Endothelial cell of umbilical vein (primary cell): ENCODE results near the gene KAT2A. TPM values are rescaled to one million over a fixed set of nuclear protein-coding genes. Genes with fewer than 3 reads are reported as not detected.

Source experiments
- BruUV-seq: library from RNA; stranded (reverse); fragments of 400-500 nt; replicated peaks from 2 replicates; lab custom pipeline; 2021; lab: Mats Ljungman, UMichigan
- CTCF ChIA-PET: fragments of 300-600, 350-600 bp; sonication (Branson Sonifier 250); formaldehyde crosslinking; loops from one replicate; lab custom pipeline; 2021; ENCODE audit warnings: antibody characterized with exemption, inconsistent platforms; lab: Charles Lee
- POLR2A ChIA-PET: fragments of 300-600, 350-600 bp; sonication (Branson Sonifier 250); formaldehyde crosslinking; loops from one replicate; lab custom pipeline; 2021; ENCODE audit warnings: antibody characterized with exemption, inconsistent platforms; lab: Charles Lee
- DNase-seq: peaks from one replicate; pipeline ENCODE4 v3.0.0-alpha.2; 2011; ENCODE audit warnings: low read depth, low spot score
- FAIRE-seq: peaks from 2 replicates; lab custom pipeline; 2011; peaks lifted over from hg19 to GRCh38; lab: Jason Lieb, UNC
- H2AFZ ChIP-seq: 2 replicates; pipeline ENCODE4 v1.6.0; 2012; ENCODE audit warnings: low read depth, low read length, control low read depth, inconsistent platforms
- H3K27ac ChIP-seq: 2 replicates; pipeline ENCODE4 v1.5.1; 2011; ENCODE audit warnings: low read depth, mild to moderate bottlenecking, control low read depth, low read length, moderate library complexity; ENCODE audit not compliant: insufficient read depth
- H3K27me3 ChIP-seq, 2 experiments: 2 replicates each; pipeline versions ENCODE4 v1.6.0 to v1.6.1; 2011; ENCODE audit warnings: low read length in 2 of 2, mixed read lengths in 1 of 2; ENCODE audit not compliant: control insufficient read depth in 2 of 2, insufficient read depth in 2 of 2
- H3K36me3 ChIP-seq, 2 experiments: 2 replicates in 1 of 2; 3 replicates in 1 of 2; pipeline ENCODE4 v1.5.1; 2011; ENCODE audit warnings: low read length in 2 of 2, mild to moderate bottlenecking in 1 of 2, moderate library complexity in 1 of 2; ENCODE audit not compliant: control insufficient read depth in 2 of 2, insufficient read depth in 2 of 2; ENCODE audit errors: extremely low read depth in 1 of 2
- H3K4me1 ChIP-seq: 3 replicates; pipeline ENCODE4 v1.5.1; 2011; ENCODE audit warnings: mild to moderate bottlenecking, low read length; ENCODE audit not compliant: control insufficient read depth, insufficient read depth; ENCODE audit errors: extremely low read depth
- H3K4me2 ChIP-seq: 2 replicates; pipeline ENCODE4 v1.6.1; 2011; ENCODE audit warnings: low read length, control low read depth, mixed read lengths; ENCODE audit not compliant: insufficient read depth
- H3K4me3 ChIP-seq, 3 experiments: fragments of 200-600 bp in 1 of 3; sonication (generic), shearing (Covaris generic) in 1 of 3; replicated peaks in 1 of 3; 2 replicates each; pipeline ENCODE4 v1.5.1; 2011 to 2016; ENCODE audit warnings: control low read depth in 3 of 3, low read length in 3 of 3, mild to moderate bottlenecking in 2 of 3, inconsistent platforms in 1 of 3, low read depth in 1 of 3, moderate library complexity in 1 of 3; ENCODE audit not compliant: insufficient read depth in 1 of 3
- H3K79me2 ChIP-seq: 2 replicates; pipeline ENCODE4 v1.6.0; 2012; ENCODE audit warnings: low read length, inconsistent platforms; ENCODE audit not compliant: control insufficient read depth, insufficient read depth
- H3K9ac ChIP-seq: replicated peaks from 2 replicates; pipeline ENCODE3; 2011; ENCODE audit warnings: low read length, control low read depth; ENCODE audit not compliant: insufficient read depth; ENCODE audit errors: extremely low read depth
- H3K9me1 ChIP-seq: replicated peaks from 3 replicates; pipeline ENCODE4 v1.6.0; 2011; ENCODE audit warnings: mild to moderate bottlenecking, low read length; ENCODE audit not compliant: control insufficient read depth, insufficient read depth; ENCODE audit errors: extremely low read depth
- H3K9me3 ChIP-seq: replicated peaks from 2 replicates; pipeline ENCODE4 v1.5.1; 2012; ENCODE audit warnings: low read length, inconsistent platforms; ENCODE audit not compliant: control insufficient read depth, insufficient read depth
- H4K20me1 ChIP-seq: replicated peaks from 2 replicates; pipeline ENCODE3; 2011; ENCODE audit warnings: mild to moderate bottlenecking, low read length; ENCODE audit not compliant: control insufficient read depth, insufficient read depth; ENCODE audit errors: extremely low read depth
- EZH2 ChIP-seq: IDR thresholded peaks from 2 replicates; pipeline ENCODE4 v1.6.1; 2012; ENCODE audit warnings: borderline replicate concordance, low read depth, mild to moderate bottlenecking, moderate library complexity, low read length, inconsistent platforms; ENCODE audit not compliant: severe bottlenecking
- FOS ChIP-seq: IDR thresholded peaks from 2 replicates; pipeline ENCODE4 v1.6.1; 2011; ENCODE audit warnings: mild to moderate bottlenecking, low read length, moderate library complexity, borderline replicate concordance; ENCODE audit not compliant: insufficient read depth
- GATA2 ChIP-seq: IDR thresholded peaks from 2 replicates; pipeline ENCODE4 v1.7.0; 2011; ENCODE audit warnings: low read depth, mild to moderate bottlenecking, moderate library complexity, mixed read lengths, low read length; ENCODE audit not compliant: insufficient read length, insufficient read depth
- JUN ChIP-seq: IDR thresholded peaks from 2 replicates; pipeline ENCODE4 v1.6.1; 2011; ENCODE audit warnings: borderline replicate concordance, low read depth; ENCODE audit not compliant: insufficient read length, insufficient read depth
- MAX ChIP-seq: IDR thresholded peaks from 2 replicates; pipeline ENCODE4 v1.6.1; 2011; ENCODE audit not compliant: insufficient read depth, insufficient read length
- MYC ChIP-seq: IDR thresholded peaks from one replicate; pipeline ENCODE4 v1.6.1; 2011; ENCODE audit warnings: mild to moderate bottlenecking, low read depth, low read length
- POLR2A ChIP-seq: IDR thresholded peaks from 2 replicates; pipeline ENCODE4 v1.6.1; 2012; ENCODE audit warnings: low read depth, mild to moderate bottlenecking, control low read depth, low read length
- dilution Hi-C: fragments of 300-500 bp; cut with MboI; formaldehyde crosslinking; loops from one replicate; pipeline ENCODE4 v1.15.0; 2019; ENCODE audit warnings: low sequenced_read_pairs; ENCODE audit not compliant: extremely low pct_ligation_motif_present
- intact Hi-C: fragments of 100-400 bp; cut with micrococcal nuclease; formaldehyde crosslinking; loops from one replicate; pipeline ENCODE4 v1.10.0; 2022
- polyA plus RNA-seq, 4 experiments: library from polyadenylated mRNA; depleted of rRNA in 3 of 4; stranded (reverse) in 3 of 4; unstranded in 1 of 4; fragments of >200 nt; gene quantifications; 2 replicates each; pipeline versions ENCODE4 v1.2.1 to v1.2.3, GENCODE V29; 2011 to 2012; ENCODE audit warnings: missing spikeins in 1 of 4
- total RNA-seq: library from RNA; stranded (reverse); gene quantifications from 2 replicates; pipeline ENCODE4 v1.2.3, GENCODE V29; 2021

KAT2A gene
- total and polyA plus RNA-seq, 2 donors (not counting 3 experiments of a cell fraction or from before 2014, with no cell fraction given): 32.9 to 33.4 TPM

DNA sequence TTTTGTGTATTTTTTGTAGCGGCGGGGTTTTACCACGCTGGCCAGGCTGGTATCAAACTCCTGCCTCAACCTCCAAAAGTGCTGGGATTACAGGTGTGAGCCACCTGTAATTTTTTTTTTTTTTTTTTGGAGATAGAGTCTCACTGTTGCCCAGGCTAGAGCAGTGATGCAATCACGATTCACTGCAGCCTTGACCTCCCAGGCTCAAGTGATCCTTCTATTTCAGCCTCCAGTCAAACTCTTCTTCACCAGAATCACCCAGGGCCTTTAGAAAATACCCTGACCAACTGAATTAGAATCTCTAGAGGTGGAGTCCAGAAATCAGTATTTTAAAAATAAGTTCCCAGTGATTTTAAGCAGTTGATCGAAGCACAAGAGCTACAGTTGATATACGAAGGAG is 14.0 kb upstream of the KAT2A start:
- Histone ChIP-seq H3K9me1 (no peaks in the 10 kb centered on the region), H3K36me3 (peaks cover under 1 to 3% of the 10 kb centered on the region in 2 experiments), H3K4me2 (peak overlapping the region; percentile 75), H3K27ac (peak overlapping the region; percentile 45), H3K9me3 (no peaks in the 10 kb centered on the region), H3K79me2 (peaks cover 87% of the 10 kb centered on the region), H3K27me3 (no peaks in the 10 kb centered on the region), H3K4me1 (peaks cover 68% of the 10 kb centered on the region), H3K4me3 (peak overlapping the region in 1 of 3 experiments; percentile 10), H2AFZ (no peak overlapping the region), H3K9ac (no peak overlapping the region), H4K20me1 (no peaks in the 10 kb centered on the region)
- BruUV-seq: no TSS peak
- intact Hi-C loops: loop anchor here (10.0 kb wide), 2 partner anchors 140 to 390 kb away; partner anchors contain the start of gene STAT5B
- CTCF ChIA-PET: interaction anchor here (0.7 to 2.2 kb wide), 9 partner anchors 10 to 87 kb away, joined by 4 to 13 read pairs (median 4); partner anchors contain the start of genes DHX58 and KCNH4
- dilution Hi-C loops: no loop called here
- POLR2A ChIA-PET: interaction anchor here (2.0 kb wide), 1 partner anchor 11 kb away, joined by 11 read pairs; no protein-coding TSS in a partner anchor
- DNase-seq: no peak
- TF ChIP-seq JUN: no peak
- TF ChIP-seq GATA2: no peak
- TF ChIP-seq POLR2A: no peak
- no peak for TF ChIP-seq MYC
- no peak for TF ChIP-seq FOS
- TF ChIP-seq MAX: no peak
- no peak for TF ChIP-seq EZH2
- no peak for FAIRE-seq
